Measurements from ENCODE around the gene NPC1.
"Not testable (repeated sequence)": the region's sequence is repeated elsewhere in the genome, so short reads cannot be mapped to it uniquely, and the experiment has no call there.

NPC1 gene

DNA sequence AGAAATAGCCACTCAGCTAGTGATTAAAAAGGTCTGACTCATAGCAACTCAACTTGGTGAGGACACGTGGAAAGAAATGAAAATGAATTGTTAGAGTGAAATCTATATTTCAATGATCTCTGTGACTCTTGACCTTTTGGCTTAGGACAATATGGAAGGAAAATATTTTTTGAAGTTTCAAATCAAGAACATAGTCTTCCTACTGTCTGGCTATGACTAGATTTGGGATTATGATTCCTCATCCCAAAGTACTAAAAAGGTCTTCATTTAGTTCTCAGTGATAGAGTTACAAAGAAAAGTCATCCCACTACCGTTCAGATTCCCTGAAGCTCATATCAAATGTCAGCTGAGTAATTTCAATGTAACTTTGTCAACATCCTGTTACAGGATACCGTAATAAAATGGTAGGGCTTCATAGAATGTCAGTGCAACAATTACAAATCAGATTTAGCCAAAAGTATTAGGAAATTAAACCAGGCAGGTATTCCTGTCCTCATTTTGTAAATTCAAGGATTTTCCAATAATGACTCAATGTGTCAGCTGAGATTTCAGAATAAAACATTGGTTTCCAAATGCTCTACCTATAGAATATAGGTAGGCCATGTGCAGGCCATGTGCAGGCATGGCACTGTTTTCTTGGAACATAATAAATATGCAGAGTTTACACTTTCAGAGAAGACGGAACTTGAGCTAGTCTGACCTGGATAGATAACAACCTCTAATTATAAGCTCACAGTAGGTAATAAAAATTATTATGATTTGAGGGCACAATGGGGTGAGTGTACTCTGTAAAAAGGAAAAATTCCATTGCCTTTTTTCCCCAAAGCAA is 40.4 kb upstream of the NPC1 start:
- H3K27ac ChIP-seq (ENCODE audit: low read length), result no peak overlapping the region
- no peaks in the 10 kb centered on the region for H3K4me1 ChIP-seq (ENCODE audit: control insufficient read depth, insufficient read depth, low read length)
- H3K4me3 ChIP-seq (ENCODE audit: low read length in 2 of 2), result no peak overlapping the region
- no peaks in the 10 kb centered on the region for H3K36me3 ChIP-seq (ENCODE audit: control insufficient read depth in 2 of 2, insufficient read depth in 2 of 2, low read length in 2 of 2)
- H3K27me3 ChIP-seq (ENCODE audit: control insufficient read depth in 1 of 2, insufficient read depth in 2 of 2, low read length in 2 of 2), result no peaks in the 10 kb centered on the region
- H3K9me3 ChIP-seq (ENCODE audit: control insufficient read depth in 2 of 2, low read length in 2 of 2), result no peaks in the 10 kb centered on the region
- H3K9ac ChIP-seq (ENCODE audit: low read length in 2 of 2), result no peak overlapping the region

DNA sequence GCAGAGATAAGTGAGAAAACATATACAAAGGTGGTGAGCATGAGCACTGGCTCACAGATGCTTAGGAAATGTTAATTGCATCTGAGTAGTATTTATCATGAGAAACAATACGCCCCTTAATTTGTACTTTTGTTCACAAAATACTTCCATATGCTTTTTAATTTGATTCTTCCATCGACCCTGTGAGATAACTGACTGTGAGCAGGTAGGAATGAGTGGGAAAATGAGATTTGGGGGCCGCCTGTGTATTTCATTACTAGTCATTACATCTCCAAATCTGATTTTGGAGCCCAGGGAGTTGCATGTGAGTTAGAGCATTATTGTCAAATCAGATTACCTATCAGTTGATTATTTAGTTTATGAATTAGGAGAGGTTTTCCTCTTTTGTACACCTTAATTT is 36.7 kb upstream of the NPC1 start:
- Histone ChIP-seq H3K27ac (ENCODE audit: low read length) (no peak overlapping the region), H3K9me3 (ENCODE audit: control insufficient read depth in 2 of 2, low read length in 2 of 2) (no peaks in the 10 kb centered on the region), H3K9ac (ENCODE audit: low read length in 2 of 2) (no peak overlapping the region), H3K27me3 (ENCODE audit: control insufficient read depth in 1 of 2, insufficient read depth in 2 of 2, low read length in 2 of 2) (peaks cover 0 to 4% of the 10 kb centered on the region in 2 donors), H3K4me3 (ENCODE audit: low read length in 2 of 2) (no peak overlapping the region), H3K36me3 (ENCODE audit: control insufficient read depth in 2 of 2, insufficient read depth in 2 of 2, low read length in 2 of 2) (no peaks in the 10 kb centered on the region), H3K4me1 (ENCODE audit: control insufficient read depth, insufficient read depth, low read length) (peaks cover 14% of the 10 kb centered on the region)

DNA sequence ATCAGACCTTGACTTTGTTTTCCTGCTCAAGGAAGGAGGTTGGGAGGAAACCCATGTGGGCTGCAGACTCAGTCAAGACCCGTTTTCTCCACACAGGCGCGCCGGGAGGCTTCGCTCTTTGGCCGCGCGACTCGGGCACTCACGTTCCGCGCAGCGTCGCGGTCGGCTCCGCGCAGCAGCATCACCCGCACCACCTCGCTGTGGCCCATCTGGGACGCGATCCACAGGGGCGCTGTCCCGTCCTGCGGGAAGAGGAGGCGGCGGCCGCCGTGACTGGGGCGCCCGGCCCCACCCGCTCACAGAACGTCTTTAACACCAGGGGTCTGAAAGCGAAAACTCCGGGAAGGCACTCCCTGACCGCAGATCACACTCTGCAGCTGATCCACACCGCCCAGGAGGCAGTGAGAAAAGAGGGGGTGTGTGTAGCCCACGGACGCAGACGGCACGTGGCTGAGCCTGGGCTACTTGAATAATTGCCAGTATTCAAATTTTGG is 33.1 kb upstream of the NPC1 start:
- no peaks in the 10 kb centered on the region for H3K36me3 ChIP-seq (ENCODE audit: control insufficient read depth in 2 of 2, insufficient read depth in 2 of 2, low read length in 2 of 2)
- H3K4me3 ChIP-seq (ENCODE audit: low read length in 2 of 2), result peak overlapping the region; percentile 71 to 74
- H3K27me3 ChIP-seq (ENCODE audit: control insufficient read depth in 1 of 2, insufficient read depth in 2 of 2, low read length in 2 of 2), result peaks cover 0 to 4% of the 10 kb centered on the region in 2 donors
- H3K4me1 ChIP-seq (ENCODE audit: control insufficient read depth, insufficient read depth, low read length), result peaks cover 14% of the 10 kb centered on the region
- peak overlapping the region; percentile 74 to 78 for H3K9ac ChIP-seq (ENCODE audit: low read length in 2 of 2)
- H3K9me3 ChIP-seq (ENCODE audit: control insufficient read depth in 2 of 2, low read length in 2 of 2), result no peaks in the 10 kb centered on the region
- peak overlapping the region; percentile 91 for H3K27ac ChIP-seq (ENCODE audit: low read length)

DNA sequence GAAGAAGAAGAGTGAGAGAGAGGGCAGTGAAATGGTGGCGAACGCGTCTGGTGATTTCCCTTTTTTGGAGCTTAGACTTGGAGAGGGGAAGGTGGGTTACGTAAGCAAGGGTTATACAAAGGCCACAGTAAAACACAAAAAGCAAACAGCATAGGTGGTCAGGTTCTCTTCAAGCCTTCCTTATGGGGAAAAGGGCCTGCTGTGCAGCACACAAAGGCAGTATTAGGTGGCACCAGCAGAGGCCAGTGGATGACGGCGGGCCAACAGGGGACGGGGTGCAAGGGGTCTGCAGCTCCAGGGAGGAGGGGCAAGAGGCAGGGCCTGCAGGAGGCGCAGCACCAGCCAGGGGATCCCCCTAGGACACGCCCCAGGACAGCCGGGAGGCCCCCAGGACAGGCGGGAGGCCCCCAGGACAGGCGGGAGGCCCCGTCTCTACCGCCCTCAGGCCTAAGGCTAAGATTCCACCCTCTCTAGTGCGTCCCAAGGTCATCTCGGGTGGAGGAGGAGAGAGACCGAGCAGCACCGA is 32.6 kb upstream of the NPC1 start:
- Histone ChIP-seq H3K27ac (ENCODE audit: low read length) (peak overlapping the region; percentile 91), H3K4me1 (ENCODE audit: control insufficient read depth, insufficient read depth, low read length) (peaks cover 14% of the 10 kb centered on the region), H3K9ac (ENCODE audit: low read length in 2 of 2) (peak overlapping the region; percentile 74 to 78), H3K9me3 (ENCODE audit: control insufficient read depth in 2 of 2, low read length in 2 of 2) (no peaks in the 10 kb centered on the region), H3K4me3 (ENCODE audit: low read length in 2 of 2) (peak overlapping the region; percentile 71 to 74), H3K27me3 (ENCODE audit: control insufficient read depth in 1 of 2, insufficient read depth in 2 of 2, low read length in 2 of 2) (peaks cover 0 to 4% of the 10 kb centered on the region in 2 donors), H3K36me3 (ENCODE audit: control insufficient read depth in 2 of 2, insufficient read depth in 2 of 2, low read length in 2 of 2) (no peaks in the 10 kb centered on the region)

DNA sequence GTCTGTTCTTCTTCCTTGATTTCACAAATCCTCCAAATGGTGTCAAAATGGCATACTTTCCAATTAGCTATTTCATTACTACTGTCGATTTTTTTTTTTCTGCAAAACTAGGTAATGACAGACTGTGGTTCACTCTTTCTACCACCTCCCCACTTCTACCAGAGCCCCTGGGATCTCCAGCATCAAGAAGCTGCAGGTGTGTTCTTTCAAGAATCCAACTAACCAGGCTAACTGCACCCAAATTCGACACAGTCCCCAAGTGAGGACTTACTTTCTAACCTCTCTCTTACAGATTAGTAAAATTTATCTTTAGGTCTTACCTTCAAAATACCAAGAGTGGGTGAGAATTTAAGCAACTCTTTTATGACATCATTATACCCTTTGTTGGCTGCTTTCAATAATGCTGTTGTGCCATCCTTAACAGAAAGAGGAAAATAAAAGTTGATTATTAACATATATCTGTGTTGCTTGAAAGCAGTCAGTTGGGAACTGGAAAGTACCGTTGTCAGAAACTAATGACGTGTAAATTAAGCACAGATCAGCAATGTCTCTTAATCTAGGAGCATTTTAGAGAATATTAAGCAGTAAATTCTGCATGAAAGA is 31.2 kb upstream of the NPC1 start:
- H3K27ac ChIP-seq (ENCODE audit: low read length), result peak overlapping the region; percentile 91
- no peak overlapping the region for H3K9ac ChIP-seq (ENCODE audit: low read length in 2 of 2)
- H3K27me3 ChIP-seq (ENCODE audit: control insufficient read depth in 1 of 2, insufficient read depth in 2 of 2, low read length in 2 of 2), result peaks cover 0 to 4% of the 10 kb centered on the region in 2 donors
- no peaks in the 10 kb centered on the region for H3K9me3 ChIP-seq (ENCODE audit: control insufficient read depth in 2 of 2, low read length in 2 of 2)
- H3K36me3 ChIP-seq (ENCODE audit: control insufficient read depth in 2 of 2, insufficient read depth in 2 of 2, low read length in 2 of 2), result no peaks in the 10 kb centered on the region
- H3K4me1 ChIP-seq (ENCODE audit: control insufficient read depth, insufficient read depth, low read length), result peaks cover 14% of the 10 kb centered on the region
- H3K4me3 ChIP-seq (ENCODE audit: low read length in 2 of 2), result no peak overlapping the region

DNA sequence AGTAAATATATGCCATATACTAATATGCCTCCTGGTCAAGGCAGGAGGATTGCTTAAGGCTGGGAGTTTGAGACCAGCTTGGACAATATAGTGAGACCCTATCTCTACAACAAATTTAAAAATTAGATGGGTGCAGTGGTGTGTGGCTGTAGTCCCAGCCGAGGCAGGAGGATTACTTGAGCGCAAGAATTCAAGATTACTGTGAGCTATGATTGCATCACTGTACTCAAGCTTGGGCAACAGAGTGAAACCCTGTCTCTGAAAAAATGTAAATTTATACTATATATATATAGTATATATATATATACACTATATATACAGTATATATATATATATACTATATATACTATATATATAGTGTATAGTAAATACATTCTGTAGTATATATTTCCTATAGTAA is 30.0 kb upstream of the NPC1 start:
- peaks cover 0 to 4% of the 10 kb centered on the region in 2 donors for H3K27me3 ChIP-seq (ENCODE audit: control insufficient read depth in 1 of 2, insufficient read depth in 2 of 2, low read length in 2 of 2)
- H3K36me3 ChIP-seq (ENCODE audit: control insufficient read depth in 2 of 2, insufficient read depth in 2 of 2, low read length in 2 of 2), result peaks cover 0 to 5% of the 10 kb centered on the region in 2 donors
- peaks cover 14% of the 10 kb centered on the region for H3K4me1 ChIP-seq (ENCODE audit: control insufficient read depth, insufficient read depth, low read length)
- no peaks in the 10 kb centered on the region for H3K9me3 ChIP-seq (ENCODE audit: control insufficient read depth in 2 of 2, low read length in 2 of 2)
- H3K27ac ChIP-seq (ENCODE audit: low read length), result no peak overlapping the region
- H3K4me3 ChIP-seq (ENCODE audit: low read length in 2 of 2), result no peak overlapping the region
- H3K9ac ChIP-seq (ENCODE audit: low read length in 2 of 2), result no peak overlapping the region

DNA sequence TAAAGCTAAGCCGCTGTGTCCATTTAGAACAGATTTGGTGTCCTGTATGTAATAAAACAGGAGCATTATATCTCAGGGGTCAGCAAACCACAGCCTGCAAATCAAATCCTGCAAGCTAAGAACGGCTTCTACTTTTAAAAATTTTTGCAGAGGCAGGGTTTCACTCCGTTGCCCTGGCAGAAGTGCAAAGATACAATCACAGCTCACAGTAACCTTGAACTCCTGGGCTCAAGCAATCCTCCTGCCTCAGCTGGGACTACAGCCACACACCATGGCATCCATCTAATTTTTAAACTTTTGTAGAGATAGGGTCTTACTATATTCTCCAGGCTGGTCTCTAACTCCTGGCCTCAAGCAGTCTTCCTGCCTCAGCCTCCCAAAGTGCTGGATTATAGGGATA is 28.6 kb upstream of the NPC1 start:
- H3K4me3 ChIP-seq (ENCODE audit: low read length in 2 of 2), result no peak overlapping the region
- peaks cover 0 to 5% of the 10 kb centered on the region in 2 donors for H3K36me3 ChIP-seq (ENCODE audit: control insufficient read depth in 2 of 2, insufficient read depth in 2 of 2, low read length in 2 of 2)
- H3K4me1 ChIP-seq (ENCODE audit: control insufficient read depth, insufficient read depth, low read length), result peaks cover 12% of the 10 kb centered on the region
- no peak overlapping the region for H3K27ac ChIP-seq (ENCODE audit: low read length)
- H3K9ac ChIP-seq (ENCODE audit: low read length in 2 of 2), result no peak overlapping the region
- peaks cover 0 to 2% of the 10 kb centered on the region in 2 donors for H3K27me3 ChIP-seq (ENCODE audit: control insufficient read depth in 1 of 2, insufficient read depth in 2 of 2, low read length in 2 of 2)
- H3K9me3 ChIP-seq (ENCODE audit: control insufficient read depth in 2 of 2, low read length in 2 of 2), result no peaks in the 10 kb centered on the region

DNA sequence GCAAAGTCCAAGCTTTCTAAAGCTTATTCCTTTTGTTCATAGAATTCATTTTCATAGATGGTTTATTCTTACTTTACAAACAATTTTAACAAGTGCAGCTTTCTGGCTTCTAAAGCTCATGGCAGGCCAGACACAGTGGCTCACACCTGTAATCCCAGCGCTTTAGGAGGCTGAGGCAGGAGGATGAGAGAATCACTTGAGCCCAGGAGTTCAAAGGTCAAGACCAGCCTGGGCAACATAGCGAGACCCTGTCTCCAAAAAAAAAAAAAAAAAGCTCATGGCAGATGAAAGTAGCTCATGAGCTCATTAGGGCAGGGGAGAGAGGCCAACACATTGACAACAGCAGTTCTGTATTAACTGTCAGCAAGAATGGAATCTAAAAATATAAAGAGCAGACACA is 28.1 kb upstream of the NPC1 start:
- H3K9me3 ChIP-seq (ENCODE audit: control insufficient read depth in 2 of 2, low read length in 2 of 2), result no peaks in the 10 kb centered on the region
- H3K4me3 ChIP-seq (ENCODE audit: low read length in 2 of 2), result no peak overlapping the region
- H3K36me3 ChIP-seq (ENCODE audit: control insufficient read depth in 2 of 2, insufficient read depth in 2 of 2, low read length in 2 of 2), result peaks cover 0 to 5% of the 10 kb centered on the region in 2 donors
- H3K27me3 ChIP-seq (ENCODE audit: control insufficient read depth in 1 of 2, insufficient read depth in 2 of 2, low read length in 2 of 2), result no peaks in the 10 kb centered on the region
- no peak overlapping the region for H3K9ac ChIP-seq (ENCODE audit: low read length in 2 of 2)
- H3K27ac ChIP-seq (ENCODE audit: low read length), result no peak overlapping the region
- H3K4me1 ChIP-seq (ENCODE audit: control insufficient read depth, insufficient read depth, low read length), result peaks cover 8% of the 10 kb centered on the region

DNA sequence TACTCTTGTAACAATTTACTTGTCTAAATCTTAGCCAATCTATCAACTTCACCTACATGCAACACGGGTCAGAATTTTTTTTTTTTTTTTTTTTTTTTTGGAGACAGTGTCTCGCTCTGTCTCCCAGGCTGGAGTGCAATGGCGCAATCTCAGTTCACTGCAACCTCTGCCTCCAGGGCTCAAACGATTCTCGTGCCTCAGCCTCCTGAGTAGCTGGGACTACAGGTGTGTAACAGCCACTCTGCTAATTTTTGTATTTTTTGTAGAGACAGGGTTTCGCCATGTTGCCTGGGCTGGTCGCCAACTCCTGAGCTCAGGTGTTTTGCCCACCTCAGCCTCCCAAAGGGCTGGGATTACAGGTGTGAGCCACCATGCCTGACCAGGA is 26.8 kb upstream of the NPC1 start:
- not testable (repeated sequence) for H3K27ac ChIP-seq (ENCODE audit: low read length); H3K9ac ChIP-seq (ENCODE audit: low read length in 2 of 2); H3K27me3 ChIP-seq (ENCODE audit: control insufficient read depth in 1 of 2, insufficient read depth in 2 of 2, low read length in 2 of 2); H3K4me3 ChIP-seq (ENCODE audit: low read length in 2 of 2); H3K9me3 ChIP-seq (ENCODE audit: control insufficient read depth in 2 of 2, low read length in 2 of 2); H3K36me3 ChIP-seq (ENCODE audit: control insufficient read depth in 2 of 2, insufficient read depth in 2 of 2, low read length in 2 of 2); H3K4me1 ChIP-seq (ENCODE audit: control insufficient read depth, insufficient read depth, low read length)

DNA sequence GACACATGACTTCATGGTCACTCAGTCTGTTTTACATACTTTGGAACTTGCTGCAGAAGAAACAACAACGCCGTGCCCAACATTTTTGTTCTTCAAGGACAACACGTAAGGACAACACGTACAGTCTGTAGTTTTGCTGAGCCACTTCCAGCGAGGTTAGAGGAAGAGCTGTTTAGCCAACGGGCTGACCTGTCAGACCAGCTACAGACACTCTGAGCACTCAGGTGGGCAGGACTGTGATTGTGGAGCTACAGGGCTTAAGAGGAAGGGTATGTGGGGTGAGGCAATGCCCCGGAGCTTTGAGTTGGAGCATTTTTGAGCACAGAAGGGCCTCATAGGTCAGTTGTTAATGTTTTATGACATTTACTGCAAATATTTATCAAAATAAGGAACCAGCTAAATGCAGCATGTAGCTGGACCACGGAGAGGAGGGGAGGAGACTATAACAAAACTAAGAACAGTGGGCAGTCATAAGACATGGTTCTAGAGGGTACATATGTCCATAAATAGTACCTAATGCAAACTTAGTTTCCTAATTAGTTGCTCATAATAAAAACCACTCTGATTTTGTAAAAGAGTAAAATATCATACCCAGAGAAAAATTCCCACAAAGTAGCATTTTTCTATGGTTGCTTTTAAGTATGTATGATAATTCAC is 26.3 kb upstream of the NPC1 start:
- Histone ChIP-seq H3K27me3 (ENCODE audit: control insufficient read depth in 1 of 2, insufficient read depth in 2 of 2, low read length in 2 of 2) (no peaks in the 10 kb centered on the region), H3K9ac (ENCODE audit: low read length in 2 of 2) (no peak overlapping the region), H3K27ac (ENCODE audit: low read length) (no peak overlapping the region), H3K4me1 (ENCODE audit: control insufficient read depth, insufficient read depth, low read length) (no peaks in the 10 kb centered on the region), H3K36me3 (ENCODE audit: control insufficient read depth in 2 of 2, insufficient read depth in 2 of 2, low read length in 2 of 2) (peaks cover 0 to 5% of the 10 kb centered on the region in 2 donors), H3K9me3 (ENCODE audit: control insufficient read depth in 2 of 2, low read length in 2 of 2) (no peaks in the 10 kb centered on the region), H3K4me3 (ENCODE audit: low read length in 2 of 2) (no peak overlapping the region)

Measured in stomach smooth muscle (tissue), 2 donors.